Natural killer cell treated with Interleukin-12 subunit alpha and Interleukin-12 subunit beta and Interleukin-15 and Interleukin-18, amount 100 ng/mL, for 72 hours (primary cell): Measurements from ENCODE around the gene INPP4B. TPM values are rescaled to one million over a fixed set of nuclear protein-coding genes. Genes with fewer than 3 reads are reported as not detected.
"Not testable (repeated sequence)": the region's sequence is repeated elsewhere in the genome, so short reads cannot be mapped to it uniquely, and the experiment has no call there.

Experiments used
- ATAC-seq, 2 donors: fragments of 150-1000 bp; cut with Tn5 transposase in 1 of 2; sonication (Bioruptor Pico), chemical (Tn5 transposase) in 1 of 2; 2 replicates each; pipeline ENCODE4 v1.10.0; 2021
- DNase-seq: peaks from one replicate; pipeline ENCODE4 v3.0.0; 2022; ENCODE audit warnings: low spot score
- H3K27ac Mint-ChIP-seq, 2 donors: 1 replicate in 1 of 2; 2 replicates in 1 of 2; pipeline ENCODE4 v1.8.0; 2022; ENCODE audit warnings: mixed read lengths in 2 of 2, mild to moderate bottlenecking in 1 of 2, moderate library complexity in 1 of 2
- H3K27me3 Mint-ChIP-seq, 2 donors: 1 replicate in 1 of 2; 2 replicates in 1 of 2; pipeline ENCODE4 v1.8.0; 2022; ENCODE audit warnings: mixed read lengths in 2 of 2
- H3K36me3 Mint-ChIP-seq: one replicate; pipeline ENCODE4 v1.8.0; 2022; ENCODE audit warnings: mixed read lengths
- H3K4me1 Mint-ChIP-seq, 2 donors: 1 replicate in 1 of 2; 2 replicates in 1 of 2; pipeline ENCODE4 v1.8.0; 2022; ENCODE audit warnings: low read depth in 2 of 2, mixed read lengths in 2 of 2, mild to moderate bottlenecking in 1 of 2
- H3K4me3 Mint-ChIP-seq: one replicate; pipeline ENCODE4 v1.8.0; 2022; ENCODE audit warnings: mixed read lengths
- H3K9me3 Mint-ChIP-seq: 2 replicates; pipeline ENCODE4 v1.8.0; 2022; ENCODE audit warnings: mixed read lengths
- total RNA-seq, 2 donors: library from RNA; stranded (reverse); gene quantifications; one replicate each; pipeline ENCODE4 v1.2.3, GENCODE V29; 2022

Gene INPP4B
- total RNA-seq, 2 donors from 2014 or later, result 3.2 to 25.6 TPM

DNA sequence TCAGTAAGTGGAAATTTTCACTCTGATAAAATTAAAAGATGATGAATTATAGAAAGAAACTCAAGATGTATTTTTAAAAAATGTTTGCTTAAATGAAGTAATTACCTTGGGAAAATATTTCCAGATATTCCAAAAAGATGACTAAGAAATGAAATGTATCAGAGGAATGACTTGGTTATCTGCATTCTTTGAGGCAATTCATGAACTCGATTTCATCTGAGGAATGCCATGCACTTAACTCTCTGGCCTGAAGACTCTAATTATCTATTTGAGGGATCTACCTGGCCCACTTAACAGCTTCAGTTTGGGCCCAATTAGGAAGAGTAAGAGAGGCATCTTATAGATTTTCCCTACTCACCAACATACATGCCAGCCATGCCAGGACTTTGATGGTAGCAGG, 182.3 kb downstream of the INPP4B start:
- no peak for ATAC-seq
- Mint-ChIP-seq H3K4me1 (no peaks in the 10 kb centered on the region), H3K36me3 (peaks cover 8% of the 10 kb centered on the region), H3K27ac (no peak overlapping the region), H3K9me3 (peaks cover 12% of the 10 kb centered on the region), H3K4me3 (no peak overlapping the region), H3K27me3 (no peaks in the 10 kb centered on the region)
- no peak for DNase-seq

DNA sequence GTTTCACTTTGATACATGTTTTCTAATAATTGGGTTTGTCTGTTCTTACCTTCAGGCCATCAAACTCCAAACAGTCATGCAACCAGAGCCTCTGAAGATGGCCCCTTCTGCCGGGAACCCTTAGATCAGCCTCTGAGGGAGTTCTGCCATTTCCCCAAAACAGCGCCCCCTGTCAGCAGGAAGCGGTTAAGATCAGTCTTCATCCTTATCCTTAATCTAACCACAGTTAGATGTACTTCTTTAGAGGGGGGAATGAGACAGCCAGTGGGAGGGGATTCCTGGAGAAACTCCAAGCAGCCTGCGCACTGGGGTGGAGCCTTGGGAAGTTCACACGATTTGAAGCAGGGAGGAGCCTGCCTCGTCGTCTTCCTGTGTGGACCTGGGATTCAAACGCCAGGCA, 185.4 kb downstream of the INPP4B start:
- H3K4me1 Mint-ChIP-seq, result no peaks in the 10 kb centered on the region
- peaks cover 11% of the 10 kb centered on the region for H3K36me3 Mint-ChIP-seq
- peaks cover 7% of the 10 kb centered on the region for H3K9me3 Mint-ChIP-seq
- H3K4me3 Mint-ChIP-seq, result no peak overlapping the region
- H3K27ac Mint-ChIP-seq, result no peak overlapping the region
- DNase-seq (no peak), ATAC-seq (no peak)
- H3K27me3 Mint-ChIP-seq, result no peaks in the 10 kb centered on the region

DNA sequence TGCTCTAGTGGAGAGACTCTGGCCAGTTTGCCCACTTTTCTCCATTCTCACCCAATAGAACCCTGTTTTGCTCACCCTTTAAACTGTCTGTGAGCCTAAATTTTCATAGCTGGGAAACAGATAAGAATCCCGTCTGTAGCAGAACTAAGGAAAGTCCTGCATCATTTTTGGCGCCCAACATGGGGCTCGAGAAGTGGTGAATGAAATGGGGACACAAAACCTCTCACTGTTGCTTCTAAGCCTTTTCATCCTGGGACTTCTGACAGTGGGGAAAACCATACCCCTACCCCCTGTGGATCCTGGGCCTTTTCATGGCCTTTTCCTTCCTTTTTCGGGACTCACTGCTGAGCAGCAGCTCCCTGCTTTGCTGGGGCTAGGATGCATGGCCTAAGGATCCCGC, 189.9 kb downstream of the INPP4B start:
- H3K27ac Mint-ChIP-seq, result no peak overlapping the region
- H3K9me3 Mint-ChIP-seq, result peaks cover 22% of the 10 kb centered on the region
- H3K4me1 Mint-ChIP-seq, result no peaks in the 10 kb centered on the region
- no peaks in the 10 kb centered on the region for H3K27me3 Mint-ChIP-seq
- no peak for ATAC-seq
- no peak overlapping the region for H3K4me3 Mint-ChIP-seq
- no peak for DNase-seq
- H3K36me3 Mint-ChIP-seq, result peaks cover 31% of the 10 kb centered on the region

DNA sequence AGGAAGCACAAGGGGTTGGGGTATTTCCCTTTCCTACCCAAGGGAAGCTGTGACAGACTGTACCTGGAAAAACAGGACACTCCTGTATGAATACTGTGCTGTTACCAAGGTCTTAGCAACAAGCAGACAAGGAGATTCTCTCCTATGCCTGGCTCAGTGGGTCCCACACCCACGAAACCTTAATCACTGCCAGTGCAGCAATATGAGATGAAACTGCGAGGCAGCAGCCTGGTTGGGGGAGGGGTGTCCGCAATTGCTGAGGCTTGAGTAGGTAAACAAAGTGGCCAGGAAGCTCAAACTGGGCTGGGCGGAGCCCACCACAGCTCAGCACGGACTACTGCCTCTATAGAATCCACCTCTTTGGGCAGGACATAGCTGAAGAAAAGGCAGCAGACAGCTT, 197.7 kb downstream of the INPP4B start:
- no peak for DNase-seq
- peaks cover 29% of the 10 kb centered on the region for H3K9me3 Mint-ChIP-seq
- H3K27me3 Mint-ChIP-seq, result no peaks in the 10 kb centered on the region
- peaks cover 29% of the 10 kb centered on the region for H3K36me3 Mint-ChIP-seq
- H3K27ac Mint-ChIP-seq, result no peak overlapping the region
- H3K4me1 Mint-ChIP-seq, result peaks cover 0 to 4% of the 10 kb centered on the region in 2 donors
- H3K4me3 Mint-ChIP-seq, result no peak overlapping the region
- ATAC-seq, result no peak

DNA sequence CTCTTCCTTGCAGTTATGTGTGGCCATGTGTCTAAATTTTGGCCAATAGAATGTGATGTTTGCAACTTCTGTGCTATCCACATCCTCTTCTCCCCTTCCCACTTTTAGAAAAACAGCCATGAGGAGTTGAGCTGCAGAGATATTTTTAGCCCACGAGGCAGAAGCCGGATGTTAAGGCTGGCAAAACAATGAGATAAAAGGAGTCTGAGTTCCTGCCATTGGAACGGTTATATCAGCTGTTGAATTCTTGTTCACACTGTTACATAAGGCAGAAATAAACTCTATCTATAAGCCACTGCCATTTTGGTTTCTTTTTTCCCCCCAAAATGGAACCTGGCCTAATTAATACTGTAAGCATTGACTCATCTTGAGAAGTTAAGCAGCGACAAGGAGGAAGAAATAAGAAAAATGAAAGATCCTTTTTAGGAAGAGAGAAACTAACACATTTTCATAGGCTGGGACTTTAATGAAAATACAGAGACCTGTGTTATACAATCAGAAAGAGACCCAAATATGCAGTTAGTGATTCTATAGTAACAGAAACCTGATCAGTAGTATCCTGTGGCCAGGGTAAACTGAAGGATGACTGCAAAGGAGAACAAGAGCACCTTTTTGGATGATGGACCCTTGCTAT, 200.5 kb downstream of the INPP4B start:
- H3K9me3 Mint-ChIP-seq, result peaks cover 10% of the 10 kb centered on the region

DNA sequence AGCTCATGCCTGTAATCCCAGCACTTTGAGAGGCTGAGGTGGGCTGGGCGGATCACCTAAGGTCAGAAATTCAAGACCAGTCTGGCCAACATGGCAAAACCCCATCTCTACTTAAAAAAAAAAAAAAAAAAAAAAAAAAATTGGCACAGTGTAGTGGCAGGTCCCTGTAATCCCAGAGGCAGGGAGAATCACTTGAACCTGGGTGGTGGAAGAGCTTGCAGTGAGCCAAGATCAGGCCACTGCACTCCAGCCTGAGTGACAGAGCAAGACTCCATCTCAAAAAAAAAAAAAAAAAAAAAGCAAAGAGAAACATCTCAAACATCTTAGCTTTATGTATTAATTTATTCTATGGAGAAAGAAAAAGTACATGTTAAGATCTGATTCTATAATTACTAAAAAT, 201.5 kb downstream of the INPP4B start:
- not testable (repeated sequence) for H3K9me3 Mint-ChIP-seq, H3K27ac Mint-ChIP-seq, ATAC-seq, H3K4me3 Mint-ChIP-seq, H3K4me1 Mint-ChIP-seq, H3K27me3 Mint-ChIP-seq, DNase-seq, H3K36me3 Mint-ChIP-seq

More for the DNA sequence above, 200.5 kb downstream of the INPP4B start:
- no peak for ATAC-seq
- Mint-ChIP-seq H3K4me1 (peaks cover 0 to 4% of the 10 kb centered on the region in 2 donors), H3K36me3 (peaks cover 13% of the 10 kb centered on the region), H3K27ac (no peak overlapping the region), H3K27me3 (no peaks in the 10 kb centered on the region), H3K4me3 (peak overlapping the region; percentile 22)
- DNase-seq, result no peak

DNA sequence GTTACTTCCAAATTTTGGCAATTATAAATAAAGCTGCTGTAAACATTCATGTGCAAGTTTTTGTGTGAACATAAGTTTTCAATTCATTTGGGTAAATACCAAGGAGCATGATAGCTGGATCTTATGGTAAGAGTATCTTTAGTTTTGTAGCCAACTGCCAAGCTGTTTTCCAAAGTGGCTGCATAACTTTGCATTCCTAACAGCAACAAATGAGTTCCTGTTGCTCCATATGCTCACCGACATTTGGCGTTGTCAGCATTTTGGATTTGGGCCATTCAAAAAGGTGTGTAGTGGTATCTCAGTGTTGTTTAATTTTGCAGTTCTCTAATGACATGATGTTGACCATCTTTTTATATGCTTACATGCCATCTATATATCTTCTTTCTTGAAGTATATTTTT, 208.5 kb downstream of the INPP4B start:
- H3K27ac Mint-ChIP-seq, result no peak overlapping the region
- H3K27me3 Mint-ChIP-seq, result no peaks in the 10 kb centered on the region
- peaks cover 12% of the 10 kb centered on the region for H3K9me3 Mint-ChIP-seq
- DNase-seq (no peak), ATAC-seq (no peak)
- no peaks in the 10 kb centered on the region for H3K4me1 Mint-ChIP-seq
- no peak overlapping the region for H3K4me3 Mint-ChIP-seq
- H3K36me3 Mint-ChIP-seq, result no peaks in the 10 kb centered on the region

DNA sequence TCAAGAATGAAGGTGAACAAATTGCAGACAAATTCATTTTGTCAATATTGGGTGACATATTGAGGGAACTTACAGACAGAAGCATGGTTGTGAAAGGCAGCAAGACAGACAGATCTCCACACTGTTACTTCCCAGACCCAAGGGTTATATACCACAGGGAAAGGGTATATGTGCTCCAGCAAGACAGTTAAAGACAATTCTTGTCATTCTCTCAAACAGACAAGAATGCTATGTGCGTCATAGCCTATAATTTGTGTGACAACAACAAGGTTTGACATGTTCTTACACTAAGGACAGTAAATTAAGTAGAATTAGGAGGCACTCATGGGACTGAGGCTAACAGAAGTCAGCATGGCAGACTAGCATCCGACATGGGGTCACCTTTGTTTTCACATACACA, 214.3 kb downstream of the INPP4B start:
- H3K4me3 Mint-ChIP-seq, result no peak overlapping the region
- DNase-seq, result no peak
- H3K4me1 Mint-ChIP-seq, result no peaks in the 10 kb centered on the region
- no peak for ATAC-seq
- H3K27ac Mint-ChIP-seq, result no peak overlapping the region
- peaks cover 0 to 5% of the 10 kb centered on the region in 2 donors for H3K27me3 Mint-ChIP-seq
- peaks cover 19% of the 10 kb centered on the region for H3K9me3 Mint-ChIP-seq
- H3K36me3 Mint-ChIP-seq, result peaks cover 4% of the 10 kb centered on the region

DNA sequence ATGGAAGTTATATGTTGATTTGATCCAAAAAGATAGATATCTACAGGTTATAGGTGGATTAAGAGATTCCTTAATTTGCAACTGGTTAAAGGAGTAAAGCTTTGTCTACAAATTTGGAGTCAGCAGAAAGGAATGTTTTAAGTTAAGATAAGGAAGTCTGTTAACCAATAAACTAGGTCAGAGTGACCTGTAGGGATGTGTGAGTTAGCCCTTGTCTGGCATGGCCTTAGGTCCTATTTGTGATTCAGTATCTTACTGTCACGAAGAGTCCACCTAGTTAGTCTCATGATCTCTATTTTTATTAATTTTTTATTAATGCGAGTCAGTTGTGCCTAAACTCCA, 230.8 kb downstream of the INPP4B start:
- Mint-ChIP-seq H3K4me3 (no peak overlapping the region), H3K36me3 (no peaks in the 10 kb centered on the region), H3K27me3 (no peaks in the 10 kb centered on the region), H3K9me3 (peaks cover 18% of the 10 kb centered on the region), H3K4me1 (no peaks in the 10 kb centered on the region), H3K27ac (no peak overlapping the region)
- DNase-seq (no peak), ATAC-seq (no peak)

DNA sequence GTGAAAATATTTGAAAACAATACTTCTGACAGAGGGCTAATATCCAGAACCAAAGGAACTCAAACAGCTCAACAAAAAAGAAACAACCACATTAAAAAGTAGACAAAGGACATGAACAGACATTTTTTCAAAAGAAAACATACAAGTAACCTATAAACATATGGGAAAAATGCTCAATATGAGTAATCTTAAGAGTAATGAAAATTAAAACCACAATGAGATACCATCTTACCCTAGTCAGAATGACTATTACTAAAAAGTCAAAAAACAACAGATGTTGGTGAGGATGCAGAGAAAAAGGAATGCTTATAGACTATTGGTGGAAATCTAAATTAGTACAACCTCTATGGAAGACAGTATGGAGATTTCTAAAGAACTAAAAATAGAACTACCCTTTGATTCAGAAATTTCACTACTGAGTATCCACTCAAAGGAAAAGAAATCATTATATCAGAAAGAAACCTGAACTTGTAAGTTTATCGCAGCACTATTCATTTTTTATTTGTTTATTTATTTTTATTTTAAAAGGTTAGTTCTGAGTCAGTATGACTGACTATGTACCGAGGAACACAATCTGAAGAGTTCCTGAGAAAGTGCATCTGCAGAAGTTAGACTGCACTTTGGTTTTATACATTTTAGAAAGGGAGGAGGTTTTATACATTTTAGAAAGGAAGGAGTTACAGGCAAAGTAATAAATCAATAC, 231.3 kb downstream of the INPP4B start:
- no peaks in the 10 kb centered on the region for H3K36me3 Mint-ChIP-seq
- H3K9me3 Mint-ChIP-seq, result peaks cover 14% of the 10 kb centered on the region
- H3K27me3 Mint-ChIP-seq, result no peaks in the 10 kb centered on the region
- DNase-seq (no peak), ATAC-seq (no peak)
- no peak overlapping the region for H3K4me3 Mint-ChIP-seq
- no peaks in the 10 kb centered on the region for H3K4me1 Mint-ChIP-seq
- no peak overlapping the region for H3K27ac Mint-ChIP-seq

DNA sequence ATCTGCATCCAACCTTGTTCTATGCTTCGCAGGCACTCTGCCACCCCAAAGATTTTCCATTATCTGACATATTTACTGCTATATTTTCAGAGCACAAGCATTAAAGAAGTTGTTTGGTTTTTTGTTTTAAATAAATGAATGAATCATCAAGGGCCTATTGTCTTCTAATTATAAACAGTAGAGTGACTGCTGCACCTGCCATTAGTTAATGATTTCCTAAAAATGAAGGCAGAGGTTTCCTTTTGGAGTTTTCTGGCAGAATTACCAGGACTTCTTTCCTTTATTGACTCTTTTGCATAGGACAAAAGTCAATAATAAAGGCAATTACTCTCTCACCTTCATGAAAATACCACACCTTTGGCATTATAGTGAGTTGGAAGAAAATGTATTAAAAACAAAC, 238.1 kb downstream of the INPP4B start:
- no peak overlapping the region for H3K4me3 Mint-ChIP-seq

DNA sequence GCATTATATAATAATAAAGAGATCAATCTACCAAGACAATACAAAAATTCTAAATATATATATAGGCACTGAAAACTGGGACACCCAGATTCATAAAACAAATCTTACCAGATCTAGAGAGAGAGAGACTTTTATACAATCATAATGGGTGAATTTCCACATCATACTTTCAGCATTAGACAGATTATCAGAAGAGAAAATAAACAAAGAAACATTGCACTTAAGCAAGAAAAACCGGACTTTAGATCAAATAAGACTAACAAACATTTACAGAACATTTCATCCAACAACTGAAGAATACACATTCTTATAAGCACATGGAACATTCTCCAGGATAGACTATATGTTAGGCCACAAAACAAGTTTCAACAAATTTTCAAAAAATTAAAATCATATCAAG, 245.1 kb downstream of the INPP4B start:
- no peak for ATAC-seq
- Mint-ChIP-seq H3K9me3 (peaks cover 31% of the 10 kb centered on the region), H3K4me3 (no peak overlapping the region), H3K4me1 (no peaks in the 10 kb centered on the region), H3K36me3 (peaks cover 16% of the 10 kb centered on the region), H3K27ac (no peak overlapping the region), H3K27me3 (no peaks in the 10 kb centered on the region)
- DNase-seq, result no peak

More for the DNA sequence above, 238.1 kb downstream of the INPP4B start:
- Mint-ChIP-seq H3K4me1 (no peaks in the 10 kb centered on the region), H3K9me3 (peaks cover 14% of the 10 kb centered on the region), H3K36me3 (peaks cover 13% of the 10 kb centered on the region), H3K27me3 (no peaks in the 10 kb centered on the region), H3K27ac (no peak overlapping the region)
- no peak for ATAC-seq
- DNase-seq, result no peak

DNA sequence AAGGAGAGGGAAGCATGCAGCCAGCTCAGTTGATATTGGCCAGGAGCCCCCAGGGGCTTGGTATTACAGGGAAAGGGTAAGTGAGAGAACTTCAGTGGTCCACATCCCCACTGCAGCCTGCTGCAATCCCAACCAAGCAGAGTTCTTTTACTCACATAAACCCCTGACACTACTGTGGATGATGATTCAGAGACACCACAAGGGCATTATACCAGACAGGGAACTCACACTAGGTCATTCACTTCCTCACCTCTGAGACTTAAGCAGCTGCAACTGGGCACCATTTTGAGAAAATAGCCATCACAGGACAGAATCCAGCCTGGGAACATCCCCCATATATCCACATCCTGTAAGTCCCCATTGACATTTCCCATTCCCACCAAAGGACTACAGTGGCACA, 248.0 kb downstream of the INPP4B start:
- ATAC-seq (no peak), DNase-seq (no peak)
- Mint-ChIP-seq H3K4me3 (no peak overlapping the region), H3K9me3 (peaks cover 26% of the 10 kb centered on the region), H3K27ac (no peak overlapping the region), H3K36me3 (peaks cover 9% of the 10 kb centered on the region), H3K4me1 (no peaks in the 10 kb centered on the region), H3K27me3 (no peaks in the 10 kb centered on the region)

DNA sequence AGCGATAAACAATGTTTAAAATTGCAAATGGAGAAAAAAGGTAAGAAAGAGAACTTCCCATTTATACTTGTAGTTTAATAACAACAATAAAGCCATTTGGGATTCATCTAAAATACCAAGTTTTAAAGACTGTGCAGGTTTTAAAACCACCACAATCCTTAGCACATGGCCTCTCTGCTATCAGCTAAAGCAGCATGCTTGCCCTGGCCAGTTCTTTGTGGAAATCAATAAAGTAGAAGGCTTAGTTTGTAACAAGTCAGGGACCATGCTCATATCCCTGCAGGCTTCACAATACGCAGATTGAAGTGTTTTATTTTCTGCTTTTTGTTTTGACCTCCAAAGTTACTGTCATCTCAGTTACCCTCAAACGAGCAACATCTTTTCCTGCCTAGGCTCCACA, 249.5 kb downstream of the INPP4B start:
- H3K27me3 Mint-ChIP-seq, result no peaks in the 10 kb centered on the region
- H3K27ac Mint-ChIP-seq, result no peak overlapping the region
- ATAC-seq, result no peak
- H3K4me3 Mint-ChIP-seq, result no peak overlapping the region
- peaks cover 18% of the 10 kb centered on the region for H3K9me3 Mint-ChIP-seq
- DNase-seq, result no peak
- H3K4me1 Mint-ChIP-seq, result no peaks in the 10 kb centered on the region
- peaks cover 9% of the 10 kb centered on the region for H3K36me3 Mint-ChIP-seq

DNA sequence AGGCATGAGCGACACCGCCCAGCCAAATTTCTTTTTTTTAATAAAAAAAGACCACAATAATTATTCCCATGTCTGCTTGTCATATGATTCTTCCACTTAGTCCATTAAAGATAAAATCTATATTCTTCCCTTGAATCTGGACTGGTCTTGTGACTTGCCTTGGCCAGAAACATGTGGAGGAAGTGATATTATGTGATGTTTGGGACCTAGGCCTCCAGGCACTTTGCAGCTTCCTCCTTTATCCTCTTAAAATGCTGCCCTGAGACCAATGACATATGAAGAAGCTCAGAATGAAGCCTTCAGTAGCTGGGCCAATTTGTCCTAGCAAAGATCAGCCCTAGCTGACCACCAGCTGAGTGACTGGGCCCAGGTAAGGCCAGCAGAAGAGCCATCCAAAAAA, 250.0 kb downstream of the INPP4B start:
- peaks cover 21% of the 10 kb centered on the region for H3K9me3 Mint-ChIP-seq
- ATAC-seq, result no peak
- no peaks in the 10 kb centered on the region for H3K27me3 Mint-ChIP-seq
- peaks cover 8% of the 10 kb centered on the region for H3K36me3 Mint-ChIP-seq
- no peak overlapping the region for H3K4me3 Mint-ChIP-seq
- H3K4me1 Mint-ChIP-seq, result no peaks in the 10 kb centered on the region
- DNase-seq, result no peak
- no peak overlapping the region for H3K27ac Mint-ChIP-seq
